Stimulated activated CD4-positive, alpha-beta T cell treated with anti-CD3 and anti-CD28 coated beads, Interleukin-4, amount 100 ng/mL, for 24 hours (primary cell): ENCODE measurements around the gene DYNLRB2.

Experiments used
- DNase-seq: peaks from one replicate; pipeline ENCODE4 v3.0.0-alpha.2; 2020

Gene DYNLRB2

GRCh38 chr16:80540516-80541305 is at the start of gene DYNLRB2:
DYNLRB2 (plus strand) TSS chr16:80540993; CDS start chr16:80541077, 84 bp downstream.
- peak; percentile 92 for DNase-seq

GRCh38 chr16:80500116-80500859 is 40.5 kb upstream of the DYNLRB2 start:
- DNase-seq = no peak

- DNase-seq = no peak
Measured at GRCh38 chr16:80500961-80501525, 39.8 kb upstream of the DYNLRB2 start.

DNA sequence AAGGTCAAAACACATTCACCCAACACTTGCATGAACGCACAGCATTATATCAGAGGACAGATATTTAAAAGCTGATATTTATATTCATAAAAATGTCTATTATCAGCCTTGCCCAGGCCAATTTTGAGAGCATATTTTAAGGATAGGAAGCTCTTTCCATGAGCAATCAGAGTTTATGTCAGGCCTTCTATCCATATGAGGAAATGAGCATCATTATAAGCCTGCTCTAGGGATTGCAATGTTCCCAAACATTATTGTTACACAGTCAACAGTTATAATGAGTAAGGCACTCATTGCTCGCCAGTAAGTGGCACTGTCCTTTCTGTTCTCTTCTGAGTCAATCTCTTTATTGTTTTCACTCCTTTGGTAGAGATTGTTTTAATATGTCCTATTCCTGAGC is 37.7 kb upstream of the DYNLRB2 start:
- DNase-seq = no peak

- DNase-seq = no peak
Measured at GRCh38 chr16:80507538-80507937, 33.3 kb upstream of the DYNLRB2 start.

DNA sequence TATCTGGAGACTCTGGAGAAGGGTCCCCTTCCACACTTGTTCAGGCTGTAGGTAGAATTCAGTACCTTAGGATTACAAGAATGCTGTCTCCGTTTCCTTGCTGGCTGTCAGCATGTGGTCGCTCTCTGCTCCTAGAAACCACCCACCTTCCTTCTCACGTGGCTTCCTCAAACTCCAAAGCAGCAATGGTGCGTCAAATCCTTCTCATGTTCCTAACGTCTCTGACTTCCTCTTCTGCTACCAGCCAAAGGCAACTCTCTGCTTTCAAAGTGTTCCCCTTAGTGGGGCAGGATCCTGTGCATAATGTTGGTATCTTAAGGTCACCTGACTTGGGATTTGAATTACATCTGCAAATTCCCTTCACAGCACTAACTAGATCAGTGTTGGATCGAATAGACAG is 30.9 kb upstream of the DYNLRB2 start:
- no peak for DNase-seq

- DNase-seq = no peak
Measured at GRCh38 chr16:80511824-80512592, 28.8 kb upstream of the DYNLRB2 start.

DNA sequence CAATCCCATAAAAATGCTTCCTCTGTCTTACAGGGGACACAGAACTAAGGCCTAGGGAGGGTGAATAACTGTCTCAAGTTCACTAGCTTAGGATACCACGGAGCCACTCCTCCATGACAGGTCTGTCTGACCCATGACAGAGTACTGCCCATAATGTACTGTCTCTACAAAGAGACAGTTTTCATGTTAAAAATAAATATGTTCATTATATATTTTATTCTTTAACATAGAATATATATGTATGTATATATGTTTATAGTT is 28.3 kb upstream of the DYNLRB2 start:
- no peak for DNase-seq

DNA sequence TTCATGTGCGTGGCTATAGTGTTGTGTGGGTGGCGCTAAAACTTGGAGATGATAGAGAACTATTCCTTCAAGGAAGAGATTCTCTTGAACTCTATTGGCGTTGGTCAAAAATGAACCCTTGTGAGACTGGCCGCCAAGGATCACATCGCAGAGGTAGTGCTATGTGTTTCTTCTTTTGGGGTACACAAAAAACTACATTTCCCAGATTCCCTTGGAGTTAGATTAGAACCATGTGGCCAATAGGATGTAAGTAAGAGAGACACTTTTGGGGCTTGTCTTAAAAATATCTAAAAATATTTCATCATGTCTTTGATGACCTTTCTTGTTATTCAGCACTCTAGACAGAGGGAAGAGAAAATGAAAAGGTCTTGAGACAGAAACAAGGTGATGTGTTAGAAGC is 25.4 kb upstream of the DYNLRB2 start:
- DNase-seq = no peak

GRCh38 chr16:80517846-80518245 is 22.9 kb upstream of the DYNLRB2 start:
- no peak for DNase-seq

- peak; percentile 11 for DNase-seq
Measured at GRCh38 chr16:80518436-80518835, 22.4 kb upstream of the DYNLRB2 start.

DNA sequence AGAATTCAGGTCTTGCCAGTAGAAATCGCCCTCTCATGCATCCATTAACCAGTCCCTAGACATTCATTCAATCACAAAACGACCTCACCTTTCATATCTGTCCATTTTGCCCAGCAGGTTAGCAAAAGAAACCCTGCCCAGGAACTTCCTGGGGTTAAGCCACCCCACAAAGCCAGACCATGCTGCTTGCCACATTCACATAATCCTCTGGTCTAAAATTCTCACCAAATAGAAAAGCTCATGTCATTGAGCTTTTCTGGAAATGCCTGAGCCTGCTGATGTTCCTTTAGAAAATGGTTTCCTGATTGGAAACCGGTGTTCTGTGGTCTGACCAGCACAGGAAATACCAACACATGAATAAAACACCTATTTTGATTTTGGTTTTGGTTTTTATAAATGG is 21.6 kb upstream of the DYNLRB2 start:
- DNase-seq = no peak

DNA sequence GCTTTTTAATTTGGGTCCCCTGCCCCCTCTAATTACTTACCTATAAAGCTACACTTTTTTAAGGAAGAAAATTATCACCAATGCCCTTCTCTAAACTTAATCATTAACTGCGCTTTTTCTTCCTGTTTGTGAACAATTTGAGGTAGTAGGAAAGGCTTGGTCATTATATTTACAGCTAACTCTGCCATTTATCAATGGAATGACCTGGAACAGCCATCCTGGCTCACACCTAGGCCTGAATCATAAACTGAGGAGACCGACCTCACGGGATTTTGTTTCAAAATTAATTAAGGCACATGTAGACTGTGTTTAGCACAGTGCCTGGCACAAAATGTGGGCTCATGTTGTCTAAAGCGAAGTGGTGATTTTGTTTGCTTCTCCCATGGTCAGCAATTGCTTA is 15.4 kb upstream of the DYNLRB2 start:
- DNase-seq = no peak

GRCh38 chr16:80526418-80527061 is 14.3 kb upstream of the DYNLRB2 start:
- peak; percentile 68 for DNase-seq

GRCh38 chr16:80527297-80527696 is 13.5 kb upstream of the DYNLRB2 start:
- DNase-seq = peak; percentile 64

DNA sequence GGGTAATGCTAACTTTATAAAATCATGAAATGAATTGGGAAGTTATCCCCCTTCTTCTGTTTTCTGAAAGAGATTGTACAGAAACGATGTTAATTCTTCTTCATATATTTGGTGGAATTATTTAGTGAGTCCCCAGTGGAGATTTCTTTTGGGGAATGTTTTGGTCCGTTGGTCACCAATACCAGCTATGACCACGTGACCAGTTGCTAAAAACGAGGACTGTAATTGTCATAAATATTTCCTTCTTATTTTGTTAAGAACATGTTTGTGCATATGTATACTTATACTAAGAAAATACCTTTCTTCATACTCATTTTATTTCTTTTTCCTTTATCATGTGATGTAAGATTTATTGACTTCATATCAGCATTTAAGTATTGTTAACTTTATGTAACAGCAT is 10.3 kb upstream of the DYNLRB2 start:
- no peak for DNase-seq

DNA sequence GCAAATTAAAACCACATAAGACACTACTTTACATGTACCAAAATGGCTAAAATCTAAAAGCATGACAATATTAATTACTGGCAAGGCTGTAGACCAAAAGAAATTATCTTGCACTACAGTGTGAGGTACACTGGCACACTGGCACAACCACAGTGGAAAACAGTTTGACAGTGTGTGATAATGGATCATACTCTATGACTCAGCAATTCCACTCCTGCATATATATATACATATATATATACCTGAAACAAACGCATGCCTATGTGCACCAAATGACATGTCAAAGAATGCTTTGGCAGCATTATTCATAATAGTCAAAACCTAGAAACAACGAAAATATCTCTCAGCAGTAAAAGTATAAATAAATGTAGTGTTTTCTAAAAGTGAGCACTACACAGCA is 4.6 kb upstream of the DYNLRB2 start:
- peak; percentile 4 for DNase-seq

GRCh38 chr16:80541306-80541694 is 507 bp downstream of the DYNLRB2 start:
- DNase-seq = no peak

DNA sequence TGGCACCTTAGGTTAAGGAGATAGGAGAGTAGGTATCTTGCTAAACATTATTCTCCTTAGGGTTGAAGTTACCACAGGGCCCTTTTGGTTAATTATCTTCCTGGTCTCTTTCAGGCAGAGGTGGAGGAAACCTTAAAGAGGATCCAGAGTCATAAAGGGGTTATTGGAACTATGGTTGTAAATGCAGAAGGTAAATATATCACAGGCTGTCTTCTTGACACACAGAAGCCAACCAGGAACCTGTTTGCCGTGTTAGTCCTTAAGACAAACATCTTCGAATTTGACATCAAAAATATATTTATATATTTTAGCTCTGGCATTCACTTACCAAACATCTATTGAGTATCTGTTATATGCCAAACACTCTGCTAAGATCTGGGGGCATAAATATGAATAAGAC is 2.4 kb downstream of the DYNLRB2 start:
- no peak for DNase-seq

GRCh38 chr16:80544326-80544725 is 3.5 kb downstream of the DYNLRB2 start:
- DNase-seq = no peak

GRCh38 chr16:80546249-80546648 is 5.5 kb downstream of the DYNLRB2 start:
- no peak for DNase-seq

DNA sequence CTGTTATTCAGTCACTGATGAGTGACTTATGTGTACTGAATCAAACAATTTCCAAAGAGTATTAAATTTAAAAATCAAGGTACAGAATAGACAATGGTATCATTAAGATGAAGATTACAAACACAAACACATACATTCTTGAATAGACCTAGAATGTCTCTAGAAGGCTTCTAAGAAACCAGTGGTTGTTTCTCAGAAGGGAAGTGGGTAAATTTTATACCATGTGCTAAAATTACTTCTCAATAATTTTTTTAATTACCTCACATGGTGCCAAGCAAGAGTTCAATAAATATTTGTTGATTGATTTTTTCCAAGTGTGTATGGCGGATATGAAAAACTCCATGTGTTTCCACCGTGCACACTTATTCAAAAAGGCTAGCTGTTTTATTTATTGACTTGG is 6.4 kb downstream of the DYNLRB2 start:
- DNase-seq = no peak

DNA sequence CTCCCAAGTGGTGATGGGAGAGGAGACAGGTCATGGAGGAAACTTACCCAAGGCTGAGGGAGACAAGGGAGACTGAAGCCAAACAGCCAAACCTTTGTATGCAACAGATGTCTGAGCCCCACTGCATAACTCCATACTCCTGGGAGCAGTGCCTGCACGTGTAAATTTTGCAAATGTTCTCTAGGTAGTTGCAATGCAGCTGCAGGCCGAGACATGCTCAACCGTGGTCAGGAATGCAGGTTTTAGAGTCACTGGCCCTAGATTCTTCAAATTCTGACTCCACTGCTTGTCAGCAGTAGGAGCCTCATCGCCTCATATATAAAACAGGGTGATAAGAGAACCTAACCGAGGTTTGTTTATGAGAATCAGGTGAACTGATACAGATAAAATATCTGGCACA is 11.5 kb downstream of the DYNLRB2 start:
- DNase-seq = no peak
